HG03103 (cell line): ENCODE measurements around the gene GLTPD2.
"Not testable (repeated sequence)": the region's sequence is repeated elsewhere in the genome, so short reads cannot be mapped to it uniquely, and the experiment has no call there.

Experiments
- ATAC-seq: cut with Tn5 transposase; IDR thresholded peaks from one replicate; pipeline ENCODE4 v1.9.1; 2021; ENCODE audit warnings: low read depth; ENCODE audit not compliant: unreplicated experiment

Gene GLTPD2

GRCh38 chr17:4806777-4807604 is 18.2 kb downstream of the GLTPD2 start, which contains the start of gene PLD2:
Gene PLD2, plus strand, starts transcription at chr17:4807152. Its CDS starts 621 bp downstream, at chr17:4807773.
- peak; percentile 74 for ATAC-seq

GRCh38 chr17:4807605-4808377 is 19.0 kb downstream of the GLTPD2 start:
- ATAC-seq: no peak

- ATAC-seq: no peak
Observed at GRCh38 chr17:4808378-4808767, 19.6 kb downstream of the GLTPD2 start.

GRCh38 chr17:4810696-4811290 is 22.0 kb downstream of the GLTPD2 start:
- no peak for ATAC-seq

- ATAC-seq: no peak
Observed at GRCh38 chr17:4811471-4811870, 22.7 kb downstream of the GLTPD2 start.

GRCh38 chr17:4812690-4813089 is 23.9 kb downstream of the GLTPD2 start:
- no peak for ATAC-seq

- no peak for ATAC-seq
Observed at GRCh38 chr17:4815043-4815675, 26.4 kb downstream of the GLTPD2 start.

- ATAC-seq: no peak
Observed at GRCh38 chr17:4816826-4817225, 28.1 kb downstream of the GLTPD2 start.

GRCh38 chr17:4818276-4818675 is 29.5 kb downstream of the GLTPD2 start:
- ATAC-seq: no peak

GRCh38 chr17:4822835-4823234 is 34.1 kb downstream of the GLTPD2 start:
- ATAC-seq: no peak

- no peak for ATAC-seq
Observed at GRCh38 chr17:4823373-4824089, 34.8 kb downstream of the GLTPD2 start.

GRCh38 chr17:4827399-4827798 is 38.6 kb downstream of the GLTPD2 start:
- no peak for ATAC-seq

- not testable (repeated sequence) for ATAC-seq
Observed at GRCh38 chr17:4832829-4833177, 44.0 kb downstream of the GLTPD2 start.

- ATAC-seq: peak; percentile 75
Observed at GRCh38 chr17:4833178-4833940, 44.6 kb downstream of the GLTPD2 start, which contains the start of gene MINK1. Gene MINK1, plus strand, starts transcription at chr17:4833340. Its CDS starts 244 bp downstream, at chr17:4833584.

GRCh38 chr17:4833941-4834680 is 45.3 kb downstream of the GLTPD2 start:
- no peak for ATAC-seq

- ATAC-seq: no peak
Observed at GRCh38 chr17:4834681-4835020, 45.9 kb downstream of the GLTPD2 start.

- no peak for ATAC-seq
Observed at GRCh38 chr17:4836221-4836620, 47.5 kb downstream of the GLTPD2 start.

- no peak for ATAC-seq
Observed at GRCh38 chr17:4837471-4838308, 48.9 kb downstream of the GLTPD2 start.
